ENCODE data around the gene TKFC.
"Not testable (repeated sequence)": the region's sequence is repeated elsewhere in the genome, so short reads cannot be mapped to it uniquely, and the experiment has no call there.

TKFC gene

DNA sequence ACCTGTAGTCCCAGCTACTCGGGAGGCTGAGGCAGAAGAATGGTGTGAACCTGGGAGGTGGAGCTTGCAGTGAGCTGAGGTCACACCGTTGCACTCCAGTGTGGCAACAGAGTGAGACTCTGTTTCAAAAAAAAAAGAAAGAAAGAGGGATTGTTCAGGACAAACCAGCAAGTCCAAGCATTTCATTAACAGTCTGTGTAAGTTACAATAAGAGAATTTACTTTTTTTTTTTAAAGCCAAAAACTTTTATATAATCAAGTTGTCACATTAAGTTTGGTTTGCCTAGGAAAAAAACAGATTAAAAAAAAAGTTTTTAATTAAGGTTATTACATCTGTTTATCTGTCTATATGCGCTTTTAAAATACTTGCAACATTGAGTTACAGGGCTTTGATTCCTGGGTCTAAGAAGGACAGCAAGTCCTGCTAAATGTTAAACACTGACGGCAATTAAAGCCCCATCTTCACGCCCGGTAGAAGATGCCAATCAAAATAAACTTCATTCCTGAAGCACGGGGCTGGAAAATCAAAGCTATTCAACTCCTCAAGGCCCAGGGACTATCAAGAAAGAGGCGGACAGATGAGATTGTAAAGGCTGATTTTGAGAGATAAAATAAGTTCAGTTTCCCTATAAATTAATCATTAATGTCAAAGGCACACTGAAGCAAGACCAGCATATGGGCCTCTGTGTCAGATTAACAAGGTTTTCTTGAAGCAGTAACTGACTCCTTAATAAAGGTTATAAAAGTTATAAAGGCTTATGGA lies 39.8 kb downstream of the TKFC start:
- H3K9ac ChIP-seq (ENCODE audit: low read depth, low read length): no peak overlapping the region
- H3K36me3 ChIP-seq (ENCODE audit: control insufficient read depth, insufficient read depth, low read length): peaks cover 45% of the 10 kb centered on the region
- no peaks in the 10 kb centered on the region for H3K27me3 ChIP-seq (ENCODE audit: control insufficient read depth, insufficient read depth, low read length)
- no peak overlapping the region for H3K27ac ChIP-seq (ENCODE audit: low read depth, low read length)
- H3K4me3 ChIP-seq (ENCODE audit: low read depth, low read length): no peak overlapping the region
- peaks cover 25% of the 10 kb centered on the region for H3K9me3 ChIP-seq (ENCODE audit: control insufficient read depth, insufficient read depth, low read length)
- H3K4me1 ChIP-seq (ENCODE audit: control insufficient read depth, insufficient read depth, low read length): no peaks in the 10 kb centered on the region

DNA sequence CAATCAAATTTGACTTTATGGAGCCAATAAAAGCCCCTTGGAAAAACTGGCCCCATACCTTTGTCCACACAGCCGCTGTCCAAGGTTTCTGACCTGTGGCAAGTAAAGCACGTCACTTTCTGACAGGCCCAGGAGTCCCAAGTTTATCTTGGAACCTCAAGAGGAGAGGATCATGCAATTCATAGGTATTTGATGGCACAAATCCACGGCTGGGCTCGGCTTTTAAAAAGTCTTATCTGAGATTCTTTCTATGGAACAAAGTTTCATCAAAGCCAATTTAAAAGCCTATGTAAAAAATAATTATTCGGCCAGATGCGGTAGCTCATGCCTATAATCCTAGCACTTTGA lies 42.7 kb downstream of the TKFC start:
- Histone ChIP-seq H3K9ac (ENCODE audit: low read depth, low read length) (no peak overlapping the region), H3K9me3 (ENCODE audit: control insufficient read depth, insufficient read depth, low read length) (peaks cover 25% of the 10 kb centered on the region), H3K27ac (ENCODE audit: low read depth, low read length) (no peak overlapping the region), H3K4me1 (ENCODE audit: control insufficient read depth, insufficient read depth, low read length) (no peaks in the 10 kb centered on the region), H3K27me3 (ENCODE audit: control insufficient read depth, insufficient read depth, low read length) (no peaks in the 10 kb centered on the region), H3K4me3 (ENCODE audit: low read depth, low read length) (no peak overlapping the region), H3K36me3 (ENCODE audit: control insufficient read depth, insufficient read depth, low read length) (peaks cover 19% of the 10 kb centered on the region)

DNA sequence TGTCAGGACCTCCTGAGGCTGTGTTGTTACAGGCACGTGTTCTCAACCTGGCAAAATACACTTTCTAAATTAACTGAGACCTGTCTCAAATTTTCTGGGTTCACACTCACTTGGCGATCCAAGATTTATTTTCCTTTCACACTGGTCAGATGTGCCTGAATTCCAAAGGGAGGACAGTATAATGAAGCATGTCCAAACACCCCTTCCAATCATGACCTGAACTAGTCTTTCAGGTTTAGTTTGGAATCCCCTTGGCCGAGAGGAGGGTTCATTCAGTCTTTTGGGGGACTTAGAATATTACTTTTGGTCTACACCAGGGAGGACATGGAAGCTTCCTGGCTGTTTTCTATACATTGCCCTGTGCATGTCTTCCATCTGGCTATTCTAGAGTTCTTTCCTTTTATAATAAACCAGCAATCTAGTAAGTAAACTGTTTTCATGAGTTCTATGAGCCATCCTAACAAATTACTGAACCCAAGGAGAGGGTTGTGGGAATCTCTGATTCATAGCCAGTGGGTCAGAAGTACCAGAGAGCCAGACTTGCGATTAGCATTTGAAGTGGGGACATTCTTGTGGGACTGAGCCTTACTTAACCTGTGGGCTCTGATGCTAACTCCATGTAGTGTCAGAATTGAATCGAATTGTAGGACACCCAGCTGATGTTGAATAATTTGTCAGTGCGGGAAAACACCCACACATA lies 44.6 kb downstream of the TKFC start:
- Histone ChIP-seq H3K4me3 (ENCODE audit: low read depth, low read length) (no peak overlapping the region), H3K27ac (ENCODE audit: low read depth, low read length) (no peak overlapping the region), H3K4me1 (ENCODE audit: control insufficient read depth, insufficient read depth, low read length) (no peaks in the 10 kb centered on the region), H3K27me3 (ENCODE audit: control insufficient read depth, insufficient read depth, low read length) (no peaks in the 10 kb centered on the region), H3K9me3 (ENCODE audit: control insufficient read depth, insufficient read depth, low read length) (peaks cover 21% of the 10 kb centered on the region), H3K9ac (ENCODE audit: low read depth, low read length) (no peak overlapping the region), H3K36me3 (ENCODE audit: control insufficient read depth, insufficient read depth, low read length) (peaks cover 15% of the 10 kb centered on the region)

DNA sequence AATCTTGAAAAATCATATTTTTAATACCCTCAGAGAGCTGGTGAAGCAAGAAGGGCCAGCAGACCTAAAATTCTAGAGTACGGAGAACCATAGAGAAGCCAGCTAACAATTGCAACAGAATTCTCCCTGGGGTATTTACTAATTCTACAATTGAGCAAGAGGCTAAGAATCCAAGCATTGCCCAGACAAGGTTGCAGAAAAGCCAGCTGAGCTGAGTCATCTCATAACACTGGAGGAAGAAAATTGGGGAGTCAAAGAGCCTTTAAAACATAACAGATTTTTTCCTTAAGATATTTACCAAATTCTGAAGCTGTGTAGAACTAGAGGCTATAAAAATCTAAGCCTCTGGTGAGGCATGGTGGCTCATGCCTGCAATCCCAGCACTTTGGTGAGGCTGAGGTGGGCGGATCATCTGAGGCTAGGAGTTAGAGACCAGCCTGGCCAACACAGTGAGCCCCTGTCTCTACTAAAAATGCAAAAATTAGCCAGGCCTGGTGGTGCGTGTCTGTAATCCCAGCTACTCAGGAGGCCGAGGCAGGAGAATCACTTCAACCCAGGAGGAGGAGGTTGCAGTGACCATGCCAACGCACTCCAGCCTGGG lies 45.8 kb downstream of the TKFC start:
- no peaks in the 10 kb centered on the region for H3K4me1 ChIP-seq (ENCODE audit: control insufficient read depth, insufficient read depth, low read length)
- no peak overlapping the region for H3K4me3 ChIP-seq (ENCODE audit: low read depth, low read length)
- H3K27me3 ChIP-seq (ENCODE audit: control insufficient read depth, insufficient read depth, low read length): no peaks in the 10 kb centered on the region
- peaks cover 11% of the 10 kb centered on the region for H3K9me3 ChIP-seq (ENCODE audit: control insufficient read depth, insufficient read depth, low read length)
- H3K27ac ChIP-seq (ENCODE audit: low read depth, low read length): no peak overlapping the region
- peaks cover 9% of the 10 kb centered on the region; the same call in 1 of the 2 replicates for H3K36me3 ChIP-seq (ENCODE audit: control insufficient read depth, insufficient read depth, low read length)
- no peak overlapping the region for H3K9ac ChIP-seq (ENCODE audit: low read depth, low read length)

DNA sequence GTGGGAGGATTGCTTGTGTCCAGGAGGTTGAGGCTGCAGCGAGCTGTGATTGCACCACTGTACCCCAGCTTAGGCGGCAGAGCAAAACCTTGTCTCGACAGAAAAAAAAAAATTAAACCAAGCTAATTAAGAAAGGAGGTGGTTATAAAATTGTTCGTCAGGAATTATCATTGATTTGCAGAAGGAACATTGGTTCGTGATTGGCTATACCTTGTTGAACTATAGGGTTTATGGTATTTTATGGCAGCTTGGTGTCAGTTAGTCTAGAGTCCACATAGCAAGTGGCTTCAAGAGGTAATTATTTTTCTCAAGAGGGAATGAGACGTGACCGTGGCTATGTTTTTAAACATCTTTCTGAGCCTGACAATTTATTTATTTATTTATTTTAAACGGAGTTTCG lies 47.9 kb downstream of the TKFC start:
- H3K27me3 ChIP-seq (ENCODE audit: control insufficient read depth, insufficient read depth, low read length): no peaks in the 10 kb centered on the region
- no peaks in the 10 kb centered on the region for H3K4me1 ChIP-seq (ENCODE audit: control insufficient read depth, insufficient read depth, low read length)
- H3K9me3 ChIP-seq (ENCODE audit: control insufficient read depth, insufficient read depth, low read length): no peaks in the 10 kb centered on the region
- H3K4me3 ChIP-seq (ENCODE audit: low read depth, low read length): no peak overlapping the region
- H3K36me3 ChIP-seq (ENCODE audit: control insufficient read depth, insufficient read depth, low read length): 0 out of 2 replicates have a peak, but pooled peaks cover 3% of the 10 kb centered on the region
- no peak overlapping the region for H3K9ac ChIP-seq (ENCODE audit: low read depth, low read length)
- H3K27ac ChIP-seq (ENCODE audit: low read depth, low read length): no peak overlapping the region

DNA sequence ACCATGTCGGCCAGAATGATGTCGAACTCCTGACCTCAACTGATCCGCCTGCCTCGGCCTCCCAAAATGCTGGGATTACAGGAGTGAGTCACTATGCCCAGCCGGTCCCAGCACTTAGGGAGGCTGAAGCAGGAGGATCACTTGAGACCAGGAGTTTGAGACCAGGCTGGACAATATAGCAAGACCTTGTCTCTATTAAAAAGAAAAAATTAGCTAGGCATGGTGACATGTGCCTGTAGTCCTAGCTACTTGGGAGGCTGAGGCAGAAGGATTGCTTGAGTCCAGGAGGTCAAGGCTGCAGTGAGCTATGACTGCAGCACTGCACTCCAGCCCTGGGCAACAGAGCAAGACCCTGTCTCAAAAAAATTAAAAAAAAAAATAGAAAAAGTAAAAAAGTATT lies 50.8 kb downstream of the TKFC start:
- H3K4me1 ChIP-seq (ENCODE audit: control insufficient read depth, insufficient read depth, low read length); H3K4me3 ChIP-seq (ENCODE audit: low read depth, low read length); H3K27me3 ChIP-seq (ENCODE audit: control insufficient read depth, insufficient read depth, low read length); H3K9me3 ChIP-seq (ENCODE audit: control insufficient read depth, insufficient read depth, low read length); H3K36me3 ChIP-seq (ENCODE audit: control insufficient read depth, insufficient read depth, low read length); H3K9ac ChIP-seq (ENCODE audit: low read depth, low read length); H3K27ac ChIP-seq (ENCODE audit: low read depth, low read length): not testable (repeated sequence)

DNA sequence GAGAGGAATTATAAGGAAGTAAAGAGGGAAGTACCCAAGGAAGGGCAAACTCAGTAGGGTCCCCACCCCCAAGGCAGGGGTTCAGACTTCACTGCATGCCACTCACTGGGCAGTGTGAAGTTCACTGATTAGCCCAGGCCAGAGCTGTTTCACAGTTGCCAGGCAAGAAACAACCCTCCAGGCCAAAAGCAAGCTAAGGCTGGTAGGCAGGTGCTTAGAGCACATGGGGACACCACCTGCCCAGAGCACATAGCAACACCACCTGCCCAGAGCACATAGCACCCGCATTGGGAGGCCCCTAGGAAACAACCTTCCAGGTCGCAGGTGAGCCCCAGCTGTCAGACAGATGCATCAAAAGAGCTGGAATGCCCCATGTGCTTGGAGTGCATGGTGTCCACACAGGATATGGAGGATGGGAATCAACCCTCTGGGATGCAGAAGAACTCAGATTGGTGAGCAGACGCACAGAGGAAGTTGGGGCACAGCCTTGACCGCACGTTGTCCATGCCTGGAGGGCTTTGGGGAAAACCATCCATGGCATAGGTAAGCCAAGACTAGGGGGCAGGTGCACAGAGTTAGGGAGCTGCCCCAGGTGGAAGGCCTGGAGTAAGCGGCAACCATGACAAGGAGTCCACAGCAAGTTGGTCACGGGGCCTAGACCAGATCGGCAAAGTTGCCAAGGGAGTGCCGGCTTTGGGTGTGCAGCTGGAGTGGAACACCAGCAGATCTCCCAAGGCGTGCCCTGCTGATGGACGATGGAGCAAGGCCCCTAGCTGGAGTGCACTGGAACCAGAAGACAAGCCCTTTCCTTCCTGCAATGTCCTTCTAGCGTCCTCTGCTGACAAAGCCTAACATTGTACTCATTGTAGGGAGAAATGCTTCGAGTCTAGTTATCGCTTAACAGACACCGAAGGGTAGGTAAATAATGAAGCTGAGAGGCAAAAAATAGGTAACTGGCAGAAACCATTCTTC lies 51.5 kb downstream of the TKFC start:
- no peak overlapping the region for H3K27ac ChIP-seq (ENCODE audit: low read depth, low read length)
- H3K4me1 ChIP-seq (ENCODE audit: control insufficient read depth, insufficient read depth, low read length): no peaks in the 10 kb centered on the region
- no peaks in the 10 kb centered on the region for H3K36me3 ChIP-seq (ENCODE audit: control insufficient read depth, insufficient read depth, low read length)
- H3K4me3 ChIP-seq (ENCODE audit: low read depth, low read length): no peak overlapping the region
- H3K9me3 ChIP-seq (ENCODE audit: control insufficient read depth, insufficient read depth, low read length): no peaks in the 10 kb centered on the region
- no peak overlapping the region for H3K9ac ChIP-seq (ENCODE audit: low read depth, low read length)
- H3K27me3 ChIP-seq (ENCODE audit: control insufficient read depth, insufficient read depth, low read length): no peaks in the 10 kb centered on the region

DNA sequence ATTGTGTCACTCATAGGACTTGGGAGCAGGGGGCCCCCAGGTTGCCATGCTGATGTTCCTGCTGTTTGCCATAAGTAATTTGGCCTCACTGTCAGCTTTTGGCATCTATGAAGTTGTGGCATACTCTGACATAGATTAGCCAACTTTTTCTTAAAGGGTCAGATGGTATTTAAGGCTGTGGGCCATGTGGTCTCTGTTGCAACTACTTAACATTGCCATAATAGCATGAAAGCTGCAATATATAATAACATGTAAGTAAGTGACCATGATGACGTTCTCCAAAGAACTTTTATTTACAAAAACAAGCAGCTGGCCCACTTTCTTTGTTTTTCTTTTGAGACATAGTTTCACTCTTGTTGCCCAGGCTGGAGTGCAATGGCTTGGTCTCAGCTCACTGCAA lies 57.1 kb downstream of the TKFC start:
- Histone ChIP-seq H3K9me3 (ENCODE audit: control insufficient read depth, insufficient read depth, low read length) (no peaks in the 10 kb centered on the region), H3K27ac (ENCODE audit: low read depth, low read length) (no peak overlapping the region), H3K4me1 (ENCODE audit: control insufficient read depth, insufficient read depth, low read length) (no peaks in the 10 kb centered on the region; the same call in 1 of the 2 replicates), H3K4me3 (ENCODE audit: low read depth, low read length) (no peak overlapping the region), H3K9ac (ENCODE audit: low read depth, low read length) (no peak overlapping the region), H3K36me3 (ENCODE audit: control insufficient read depth, insufficient read depth, low read length) (peaks cover 10% of the 10 kb centered on the region), H3K27me3 (ENCODE audit: control insufficient read depth, insufficient read depth, low read length) (no peaks in the 10 kb centered on the region)

DNA sequence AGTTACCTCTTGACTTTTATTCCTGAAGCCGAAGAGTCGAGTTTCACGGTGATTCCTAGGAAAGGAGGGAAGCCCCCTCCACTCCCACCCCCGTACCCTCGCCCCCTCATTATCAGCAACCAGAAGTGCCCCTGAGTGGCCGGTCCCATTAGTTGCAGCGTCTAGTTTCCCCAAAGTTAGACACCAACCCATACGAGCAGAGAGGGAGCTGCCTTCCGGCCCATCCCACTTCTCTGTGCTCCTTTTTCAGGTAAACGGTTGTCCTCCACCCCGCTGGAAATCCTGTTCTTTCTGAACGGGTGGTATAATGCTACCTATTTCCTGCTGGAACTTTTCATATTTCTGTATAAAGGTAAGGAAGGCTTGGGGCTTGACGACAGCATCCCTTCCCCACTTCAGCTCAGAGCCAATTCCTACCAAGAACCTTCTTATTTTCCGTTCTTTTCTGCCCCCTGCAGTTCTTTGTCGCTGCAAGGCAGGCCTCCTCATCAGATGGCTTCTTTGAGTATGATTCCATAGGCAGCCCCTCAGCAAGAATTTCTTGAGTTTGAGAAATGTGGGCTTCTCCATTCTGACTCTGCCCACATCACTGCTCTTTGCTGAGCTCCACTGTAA lies 60.1 kb downstream of the TKFC start:
- Histone ChIP-seq H3K27me3 (ENCODE audit: control insufficient read depth, insufficient read depth, low read length) (no peaks in the 10 kb centered on the region), H3K4me1 (ENCODE audit: control insufficient read depth, insufficient read depth, low read length) (no peaks in the 10 kb centered on the region; the same call in 1 of the 2 replicates), H3K36me3 (ENCODE audit: control insufficient read depth, insufficient read depth, low read length) (peaks cover 25% of the 10 kb centered on the region), H3K9me3 (ENCODE audit: control insufficient read depth, insufficient read depth, low read length) (no peaks in the 10 kb centered on the region), H3K9ac (ENCODE audit: low read depth, low read length) (peak overlapping the region; percentile 72; the same call in 1 of the 2 replicates), H3K27ac (ENCODE audit: low read depth, low read length) (peak overlapping the region; percentile 68), H3K4me3 (ENCODE audit: low read depth, low read length) (peak overlapping the region; percentile 92)
